Keratinocyte (primary cell): ENCODE results near the gene CARD11. TPM values are rescaled to one million over a fixed set of nuclear protein-coding genes. Genes with fewer than 3 reads are reported as not detected.

Source experiments
- DNase-seq: peaks from one replicate; pipeline ENCODE4 v3.0.0-alpha.2; 2011; ENCODE audit warnings: low read depth, missing footprints, low spot score
- FAIRE-seq: peaks from 2 replicates; lab custom pipeline; 2011; peaks lifted over from hg19 to GRCh38; lab: Jason Lieb, UNC
- H2AFZ ChIP-seq: 2 replicates; pipeline ENCODE4 v1.6.0; 2012; ENCODE audit warnings: low read length, control low read depth, inconsistent platforms; ENCODE audit not compliant: control insufficient read depth
- H3K27ac ChIP-seq: 2 replicates; pipeline ENCODE4 v1.5.1; 2011; ENCODE audit warnings: low read length; ENCODE audit not compliant: control insufficient read depth, insufficient read depth
- H3K27me3 ChIP-seq: 3 replicates; pipeline ENCODE4 v1.6.0; 2011; ENCODE audit warnings: low read length; ENCODE audit not compliant: control insufficient read depth, insufficient read depth; ENCODE audit errors: extremely low read depth
- H3K36me3 ChIP-seq, 2 experiments: 2 replicates in 1 of 2; 3 replicates in 1 of 2; pipeline ENCODE4 v1.5.1; 2011; ENCODE audit warnings: low read length in 2 of 2, mild to moderate bottlenecking in 1 of 2; ENCODE audit not compliant: control insufficient read depth in 2 of 2, insufficient read depth in 2 of 2; ENCODE audit errors: extremely low read depth in 1 of 2
- H3K4me1 ChIP-seq: 3 replicates; pipeline ENCODE4 v1.5.1; 2011; ENCODE audit warnings: low read length; ENCODE audit not compliant: control insufficient read depth, insufficient read depth; ENCODE audit errors: extremely low read depth
- H3K4me2 ChIP-seq: 3 replicates; pipeline ENCODE4 v1.6.0; 2011; ENCODE audit warnings: low read depth, low read length; ENCODE audit not compliant: control insufficient read depth, insufficient read depth; ENCODE audit errors: extremely low read depth
- H3K4me3 ChIP-seq, 3 experiments: fragments of 200-600 bp in 1 of 3; sonication (generic) in 1 of 3; 2 replicates in 2 of 3; 3 replicates in 1 of 3; pipeline ENCODE4 v1.5.1; 2011 to 2016; ENCODE audit warnings: low read length in 3 of 3, mild to moderate bottlenecking in 3 of 3, control low read depth in 2 of 3, inconsistent platforms in 1 of 3, low read depth in 1 of 3, mixed read lengths in 1 of 3, mixed run types in 1 of 3, moderate library complexity in 1 of 3; ENCODE audit not compliant: control insufficient read depth in 2 of 3, insufficient read depth in 2 of 3; ENCODE audit errors: extremely low read depth in 1 of 3
- H3K79me2 ChIP-seq: 2 replicates; pipeline ENCODE4 v1.6.0; 2012; ENCODE audit warnings: low read length; ENCODE audit not compliant: control insufficient read depth, insufficient read depth
- H3K9ac ChIP-seq: 3 replicates; pipeline ENCODE4 v1.6.0; 2011; ENCODE audit warnings: low read length; ENCODE audit not compliant: control insufficient read depth, insufficient read depth; ENCODE audit errors: extremely low read depth
- H3K9me1 ChIP-seq: 3 replicates; pipeline ENCODE4 v1.6.0; 2011; ENCODE audit warnings: low read length; ENCODE audit not compliant: control insufficient read depth, insufficient read depth; ENCODE audit errors: extremely low read depth
- H3K9me3 ChIP-seq: 2 replicates; pipeline ENCODE4 v1.5.1; 2012; ENCODE audit warnings: low read depth, low read length; ENCODE audit not compliant: control insufficient read depth
- H4K20me1 ChIP-seq: 3 replicates; pipeline ENCODE4 v1.6.0; 2011; ENCODE audit warnings: low read length; ENCODE audit not compliant: control insufficient read depth, insufficient read depth; ENCODE audit errors: extremely low read depth
- EZH2 ChIP-seq: IDR thresholded peaks from one replicate; pipeline ENCODE4 v1.6.1; 2012; ENCODE audit warnings: inconsistent platforms, mild to moderate bottlenecking, low read length, moderate library complexity
- dilution Hi-C: fragments of 300-500 bp; cut with MboI; formaldehyde crosslinking; loops from one replicate; pipeline ENCODE4 v1.7.0; 2020; ENCODE audit warnings: low sequenced_read_pairs; ENCODE audit not compliant: extremely low pct_ligation_motif_present
- polyA plus RNA-seq, 5 experiments: library from polyadenylated mRNA; depleted of rRNA in 3 of 5; stranded (reverse) in 3 of 5; stranded (forward) in 1 of 5; unstranded in 1 of 5; fragments of >200 nt; gene quantifications; 1 replicate in 1 of 5; 2 replicates in 3 of 5; 3 replicates in 1 of 5; pipeline versions ENCODE4 v1.2.1 to v1.2.3, GENCODE V29; 2011 to 2012; ENCODE audit warnings: missing spikeins in 2 of 5, low read depth in 1 of 5, low replicate concordance in 1 of 5
- TF ChIP-seq, protein P1 (sequence below), 3 experiments: IDR thresholded peaks in 1 of 3; conservative IDR thresholded peaks in 1 of 3; optimal IDR thresholded peaks in 1 of 3; 2 replicates in 2 of 3; 3 replicates in 1 of 3; pipeline versions ENCODE3 to v1.5.1; 2011; ENCODE audit warnings: low read length in 3 of 3, mild to moderate bottlenecking in 3 of 3, moderate library complexity in 2 of 3, control low read depth in 1 of 3, inconsistent platforms in 1 of 3; ENCODE audit not compliant: insufficient read depth in 2 of 3; ENCODE audit errors: extremely low read depth in 1 of 3

The CARD11 gene
- polyA plus RNA-seq, 1 donor (not counting 4 experiments of a cell fraction or from before 2014, with no cell fraction given), result 4.3 TPM

DNA sequence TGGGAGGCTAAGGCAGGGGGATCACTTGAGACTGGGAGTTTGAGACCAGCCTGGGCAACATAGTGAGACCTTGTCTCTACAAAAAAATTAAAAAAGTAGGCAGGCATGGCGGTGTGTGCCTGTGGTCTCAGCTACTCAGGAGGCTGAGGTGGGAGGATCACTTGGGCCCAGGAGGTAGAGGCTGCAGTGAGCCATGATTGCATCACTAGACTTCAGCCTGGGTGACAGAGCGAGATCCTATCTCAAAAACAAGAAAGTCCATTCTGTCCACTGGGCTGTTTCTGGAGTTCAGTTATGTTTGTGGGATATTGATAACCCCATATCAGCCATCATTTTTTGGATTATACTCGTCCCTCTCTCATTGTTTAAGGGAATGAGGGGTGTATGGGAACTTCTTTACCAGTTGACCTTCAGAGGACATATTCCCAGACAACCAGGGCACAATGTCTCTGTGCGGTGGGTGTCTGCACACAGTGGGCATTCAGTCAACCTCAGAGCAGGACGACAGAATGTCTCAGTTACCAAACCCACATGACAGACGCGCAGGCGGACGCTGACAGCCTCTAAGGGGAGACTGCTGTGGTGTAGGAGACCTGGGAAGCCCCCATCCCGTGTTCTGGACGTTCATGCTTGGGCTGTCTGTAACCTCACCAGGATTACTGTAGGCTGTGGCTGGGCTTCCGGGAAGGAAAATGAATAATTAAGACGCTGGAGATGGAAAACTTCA lies 69.4 kb downstream of the CARD11 start:
- Histone ChIP-seq H3K27me3 (no peaks in the 10 kb centered on the region), H3K27ac (no peak overlapping the region), H3K79me2 (no peaks in the 10 kb centered on the region), H3K9ac (no peak overlapping the region), H3K9me1 (no peaks in the 10 kb centered on the region), H3K36me3 (no peaks in the 10 kb centered on the region), H3K4me1 (no peaks in the 10 kb centered on the region), H3K4me3 (no peak overlapping the region), H2AFZ (no peak overlapping the region), H4K20me1 (no peaks in the 10 kb centered on the region), H3K9me3 (no peaks in the 10 kb centered on the region), H3K4me2 (no peak overlapping the region)
- TF ChIP-seq, protein P1, sequence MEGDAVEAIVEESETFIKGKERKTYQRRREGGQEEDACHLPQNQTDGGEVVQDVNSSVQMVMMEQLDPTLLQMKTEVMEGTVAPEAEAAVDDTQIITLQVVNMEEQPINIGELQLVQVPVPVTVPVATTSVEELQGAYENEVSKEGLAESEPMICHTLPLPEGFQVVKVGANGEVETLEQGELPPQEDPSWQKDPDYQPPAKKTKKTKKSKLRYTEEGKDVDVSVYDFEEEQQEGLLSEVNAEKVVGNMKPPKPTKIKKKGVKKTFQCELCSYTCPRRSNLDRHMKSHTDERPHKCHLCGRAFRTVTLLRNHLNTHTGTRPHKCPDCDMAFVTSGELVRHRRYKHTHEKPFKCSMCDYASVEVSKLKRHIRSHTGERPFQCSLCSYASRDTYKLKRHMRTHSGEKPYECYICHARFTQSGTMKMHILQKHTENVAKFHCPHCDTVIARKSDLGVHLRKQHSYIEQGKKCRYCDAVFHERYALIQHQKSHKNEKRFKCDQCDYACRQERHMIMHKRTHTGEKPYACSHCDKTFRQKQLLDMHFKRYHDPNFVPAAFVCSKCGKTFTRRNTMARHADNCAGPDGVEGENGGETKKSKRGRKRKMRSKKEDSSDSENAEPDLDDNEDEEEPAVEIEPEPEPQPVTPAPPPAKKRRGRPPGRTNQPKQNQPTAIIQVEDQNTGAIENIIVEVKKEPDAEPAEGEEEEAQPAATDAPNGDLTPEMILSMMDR (optimal IDR thresholded peaks at IDR 0.05 in 1 of 3, IDR thresholded peaks at IDR 0.05 in 1 of 3, conservative IDR thresholded peaks at IDR 0.05 in 1 of 3; ENCODE audit: extremely low read depth in 1 of 3, insufficient read depth in 2 of 3, low read length in 3 of 3), result no peak
- no peak for TF ChIP-seq EZH2
- no peak for DNase-seq
- dilution Hi-C loops, result no loop called here
- no peak for FAIRE-seq

- no peaks in the 10 kb centered on the region for H3K9me3 ChIP-seq
- H3K9ac ChIP-seq, result no peak overlapping the region
- H3K4me2 ChIP-seq, result no peak overlapping the region
- H3K9me1 ChIP-seq, result no peaks in the 10 kb centered on the region
- TF ChIP-seq, protein P1 (optimal IDR thresholded peaks at IDR 0.05 in 1 of 3, IDR thresholded peaks at IDR 0.05 in 1 of 3, conservative IDR thresholded peaks at IDR 0.05 in 1 of 3; ENCODE audit: extremely low read depth in 1 of 3, insufficient read depth in 2 of 3, low read length in 3 of 3), result no peak
- no peak for TF ChIP-seq EZH2
- FAIRE-seq, result no peak
- DNase-seq, result no peak
- no peak overlapping the region for H3K27ac ChIP-seq
- no peak overlapping the region for H2AFZ ChIP-seq
- no peaks in the 10 kb centered on the region for H3K79me2 ChIP-seq
- no peaks in the 10 kb centered on the region for H3K4me1 ChIP-seq
- H3K27me3 ChIP-seq, result no peaks in the 10 kb centered on the region
- no peaks in the 10 kb centered on the region for H3K36me3 ChIP-seq
- no peak overlapping the region for H3K4me3 ChIP-seq
- H4K20me1 ChIP-seq, result no peaks in the 10 kb centered on the region
- dilution Hi-C loops, result no loop called here
These were observed 70.9 kb downstream of the CARD11 start for GRCh38 chr7:2972835-2973161.
